C4-2B (cell line): ENCODE results near the gene ADSS2.

Experiments
- H3K27ac ChIP-seq: fragments of 450-650 bp; 2 replicates; pipeline ENCODE4 v1.5.1; 2017
- ZFX ChIP-seq: fragments of 450-650 bp; IDR thresholded peaks from 2 replicates; pipeline ENCODE4 v1.6.1; 2017
- TF ChIP-seq, protein P1 (sequence below): fragments of 450-650 bp; conservative IDR thresholded peaks from 2 replicates; pipeline ENCODE4 v1.5.1; 2017; ENCODE audit warnings: mild to moderate bottlenecking

The ADSS2 gene

DNA sequence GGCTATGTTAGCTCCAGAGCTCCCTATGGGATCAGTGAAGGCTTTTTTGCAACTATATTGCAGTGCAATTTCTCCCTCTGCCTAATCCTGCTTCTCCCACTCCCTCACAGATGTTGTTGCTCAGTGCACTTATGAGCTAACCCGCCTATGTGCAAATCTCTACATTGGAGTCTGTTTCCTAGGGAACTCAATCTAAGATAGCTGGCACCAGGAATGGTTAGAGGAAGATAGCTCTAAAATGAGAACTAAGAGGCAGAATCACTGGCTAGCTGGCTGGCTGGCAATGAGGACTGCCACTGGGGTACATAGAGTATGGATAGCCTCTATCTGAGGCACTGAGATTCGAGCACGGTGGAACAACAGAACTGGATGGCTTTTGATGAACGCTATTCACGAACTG is 39.5 kb downstream of the ADSS2 start:
- TF ChIP-seq, protein P1, sequence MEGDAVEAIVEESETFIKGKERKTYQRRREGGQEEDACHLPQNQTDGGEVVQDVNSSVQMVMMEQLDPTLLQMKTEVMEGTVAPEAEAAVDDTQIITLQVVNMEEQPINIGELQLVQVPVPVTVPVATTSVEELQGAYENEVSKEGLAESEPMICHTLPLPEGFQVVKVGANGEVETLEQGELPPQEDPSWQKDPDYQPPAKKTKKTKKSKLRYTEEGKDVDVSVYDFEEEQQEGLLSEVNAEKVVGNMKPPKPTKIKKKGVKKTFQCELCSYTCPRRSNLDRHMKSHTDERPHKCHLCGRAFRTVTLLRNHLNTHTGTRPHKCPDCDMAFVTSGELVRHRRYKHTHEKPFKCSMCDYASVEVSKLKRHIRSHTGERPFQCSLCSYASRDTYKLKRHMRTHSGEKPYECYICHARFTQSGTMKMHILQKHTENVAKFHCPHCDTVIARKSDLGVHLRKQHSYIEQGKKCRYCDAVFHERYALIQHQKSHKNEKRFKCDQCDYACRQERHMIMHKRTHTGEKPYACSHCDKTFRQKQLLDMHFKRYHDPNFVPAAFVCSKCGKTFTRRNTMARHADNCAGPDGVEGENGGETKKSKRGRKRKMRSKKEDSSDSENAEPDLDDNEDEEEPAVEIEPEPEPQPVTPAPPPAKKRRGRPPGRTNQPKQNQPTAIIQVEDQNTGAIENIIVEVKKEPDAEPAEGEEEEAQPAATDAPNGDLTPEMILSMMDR = no peak
- no peak for TF ChIP-seq ZFX
- H3K27ac ChIP-seq = no peak overlapping the region

DNA sequence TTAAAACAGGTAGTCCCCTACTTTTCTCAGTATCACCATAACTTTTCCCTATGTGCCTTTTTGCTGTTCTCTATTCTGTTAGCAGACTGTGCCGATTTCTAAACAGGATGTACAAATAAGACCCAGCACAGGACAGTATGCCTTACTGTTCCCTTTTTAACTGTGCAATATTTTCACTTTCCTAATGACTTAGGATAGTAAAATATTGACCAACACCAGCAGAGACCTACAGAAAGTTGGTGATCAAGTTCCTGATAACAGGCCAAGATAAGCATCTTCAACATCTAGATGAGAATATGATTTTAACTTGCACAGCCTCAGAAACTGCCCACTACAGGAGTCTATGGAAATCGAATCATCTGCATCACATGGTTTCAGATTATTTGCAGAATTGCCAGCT is 42.0 kb downstream of the ADSS2 start:
- no peak overlapping the region for H3K27ac ChIP-seq

DNA sequence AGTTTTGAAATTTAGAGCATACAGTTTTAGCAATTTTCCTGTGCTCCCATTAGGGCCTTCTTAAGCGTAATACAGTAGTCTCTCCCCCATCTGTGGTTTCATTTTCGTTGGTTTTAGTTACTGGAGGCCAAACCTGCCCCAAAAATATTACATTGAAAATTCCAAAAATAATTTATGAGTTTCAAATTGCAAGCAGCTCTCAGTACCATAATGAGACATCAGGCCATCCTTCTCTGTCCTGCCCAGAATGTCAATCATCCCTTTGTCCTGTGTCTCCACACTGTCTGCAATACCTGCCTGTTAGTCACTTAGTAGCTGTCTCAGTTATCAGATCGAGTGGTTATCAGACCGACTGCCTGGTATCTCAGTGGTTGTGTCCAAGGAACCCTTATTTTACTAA is 45.4 kb downstream of the ADSS2 start:
- TF ChIP-seq, protein P1 = no peak
- no peak for TF ChIP-seq ZFX
- H3K27ac ChIP-seq = no peak overlapping the region

More for the DNA sequence above, 42.0 kb downstream of the ADSS2 start:
- no peak for TF ChIP-seq ZFX
- TF ChIP-seq, protein P1 = no peak

DNA sequence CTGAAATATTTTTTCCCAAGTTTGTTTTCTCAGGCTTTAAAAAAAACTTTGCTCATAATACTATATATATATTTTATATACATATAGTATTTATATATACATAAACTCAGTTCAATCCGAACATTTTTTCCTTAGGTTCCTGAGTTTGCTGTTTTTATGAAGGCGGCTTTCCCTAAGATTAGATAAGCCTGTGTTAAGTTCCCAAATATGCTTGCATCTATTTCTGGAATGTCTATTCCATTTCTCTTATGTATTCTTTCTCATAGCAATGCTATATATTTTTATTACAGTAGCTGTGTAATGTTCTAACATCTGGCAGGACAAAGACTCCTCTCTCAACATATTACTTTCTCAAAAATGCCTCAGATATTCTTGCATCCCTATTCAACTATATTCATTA is 45.9 kb downstream of the ADSS2 start:
- H3K27ac ChIP-seq = no peak overlapping the region
- no peak for TF ChIP-seq ZFX
- TF ChIP-seq, protein P1 = no peak

DNA sequence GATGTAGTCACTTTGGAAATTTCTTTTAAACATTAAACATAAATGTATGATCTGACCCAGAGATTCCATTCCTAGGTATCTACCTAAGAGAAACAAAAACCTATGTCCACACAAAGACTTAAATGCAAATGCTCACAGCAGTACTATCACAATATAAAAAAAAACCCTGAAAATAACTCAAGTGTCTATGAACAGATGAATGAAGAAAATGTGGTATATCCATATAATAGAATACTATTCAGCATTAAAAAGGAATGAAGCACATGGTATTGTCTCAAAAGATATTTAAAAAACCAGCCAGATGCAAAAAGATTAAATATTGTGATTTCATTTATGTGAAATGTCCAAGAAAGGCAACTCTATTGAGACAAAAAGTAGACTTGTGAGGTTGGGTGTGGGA is 48.3 kb downstream of the ADSS2 start:
- no peak for TF ChIP-seq ZFX
- TF ChIP-seq, protein P1 = no peak
- no peak overlapping the region for H3K27ac ChIP-seq

DNA sequence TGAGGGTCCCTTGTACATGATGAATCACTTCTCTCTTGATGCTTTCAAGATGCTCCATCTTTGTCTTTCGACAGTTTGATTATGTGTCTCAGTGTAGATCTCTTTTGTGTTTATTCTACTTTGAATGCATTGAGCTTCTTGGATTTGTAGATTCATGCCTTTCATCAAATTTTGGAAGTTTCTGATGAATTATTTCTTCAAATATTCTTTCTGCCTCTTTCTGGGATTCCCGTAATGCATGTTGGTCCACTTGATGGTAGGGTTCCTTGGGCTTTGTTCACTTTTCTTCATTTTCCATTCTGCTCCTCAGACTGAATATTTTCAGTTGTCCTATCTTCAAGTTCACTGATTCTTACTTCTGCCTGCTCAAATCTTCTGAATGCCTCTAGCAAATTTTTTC is 50.7 kb downstream of the ADSS2 start:
- no peak overlapping the region for H3K27ac ChIP-seq

DNA sequence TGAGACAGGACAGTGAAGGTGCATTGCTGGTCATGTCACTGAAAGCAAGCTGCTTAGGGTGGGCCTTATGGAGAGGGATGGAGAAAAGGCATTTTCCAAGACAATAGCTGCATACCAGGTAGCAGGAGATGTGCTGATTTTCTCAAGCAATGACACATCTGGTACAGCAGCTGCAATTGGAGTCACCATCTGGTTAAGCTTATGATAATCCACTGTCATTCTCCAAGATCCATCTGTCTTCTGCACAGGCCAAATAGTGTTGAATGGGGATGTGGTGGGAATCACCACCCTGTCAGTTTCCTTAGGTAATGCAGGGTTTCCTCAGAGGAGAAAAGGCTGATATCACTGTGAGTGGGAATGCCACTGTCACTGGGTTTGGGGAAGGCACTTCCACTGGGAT is 54.6 kb downstream of the ADSS2 start:
- no peak overlapping the region for H3K27ac ChIP-seq
- TF ChIP-seq ZFX = no peak
- TF ChIP-seq, protein P1 = no peak

More for the DNA sequence above, 50.7 kb downstream of the ADSS2 start:
- TF ChIP-seq, protein P1 = no peak
- no peak for TF ChIP-seq ZFX
